ENCODE data around the gene MAPKAPK3. TPM values are rescaled to one million over a fixed set of nuclear protein-coding genes. Genes with fewer than 3 reads are reported as not detected.

The MAPKAPK3 gene
- 10 to 100 TPM; 23.6 to 29.3 TPM for total RNA-seq

DNA sequence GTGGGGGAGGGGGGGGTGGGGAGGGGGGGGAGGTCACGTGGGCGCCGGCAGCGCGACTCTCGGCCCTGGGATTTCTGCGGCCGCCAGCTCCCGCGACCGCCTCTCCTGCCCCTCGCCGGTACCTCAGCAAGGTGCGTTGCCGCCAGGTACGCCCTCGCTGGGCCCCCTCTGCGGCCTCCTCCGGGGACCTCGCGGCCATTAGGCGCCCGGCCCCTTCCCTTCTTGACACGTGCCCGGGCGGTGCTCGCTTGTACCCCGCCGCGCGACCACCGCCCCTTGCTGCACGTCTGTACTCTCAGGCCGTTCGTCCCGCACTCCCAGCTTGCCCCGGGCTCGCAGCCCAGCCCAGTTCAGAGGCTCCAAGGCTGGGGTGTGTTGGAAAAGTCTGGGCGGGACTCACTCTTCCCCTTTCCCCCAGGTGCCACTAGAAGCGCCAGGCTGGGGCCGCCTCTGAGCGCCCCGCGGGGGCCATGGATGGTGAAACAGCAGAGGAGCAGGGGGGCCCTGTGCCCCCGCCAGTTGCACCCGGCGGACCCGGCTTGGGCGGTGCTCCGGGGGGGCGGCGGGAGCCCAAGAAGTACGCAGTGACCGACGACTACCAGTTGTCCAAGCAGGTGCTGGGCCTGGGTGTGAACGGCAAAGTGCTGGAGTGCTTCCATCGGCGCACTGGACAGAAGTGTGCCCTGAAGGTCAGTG is at the start of gene MAPKAPK3:
TSS of gene MAPKAPK3 (plus strand) at position 56 of the 696 bp plus-strand sequence. CDS start at position 471, 415 bp downstream.
- H3K27me3 ChIP-seq: no peaks in the 10 kb centered on the region
- TF ChIP-seq, protein P1, sequence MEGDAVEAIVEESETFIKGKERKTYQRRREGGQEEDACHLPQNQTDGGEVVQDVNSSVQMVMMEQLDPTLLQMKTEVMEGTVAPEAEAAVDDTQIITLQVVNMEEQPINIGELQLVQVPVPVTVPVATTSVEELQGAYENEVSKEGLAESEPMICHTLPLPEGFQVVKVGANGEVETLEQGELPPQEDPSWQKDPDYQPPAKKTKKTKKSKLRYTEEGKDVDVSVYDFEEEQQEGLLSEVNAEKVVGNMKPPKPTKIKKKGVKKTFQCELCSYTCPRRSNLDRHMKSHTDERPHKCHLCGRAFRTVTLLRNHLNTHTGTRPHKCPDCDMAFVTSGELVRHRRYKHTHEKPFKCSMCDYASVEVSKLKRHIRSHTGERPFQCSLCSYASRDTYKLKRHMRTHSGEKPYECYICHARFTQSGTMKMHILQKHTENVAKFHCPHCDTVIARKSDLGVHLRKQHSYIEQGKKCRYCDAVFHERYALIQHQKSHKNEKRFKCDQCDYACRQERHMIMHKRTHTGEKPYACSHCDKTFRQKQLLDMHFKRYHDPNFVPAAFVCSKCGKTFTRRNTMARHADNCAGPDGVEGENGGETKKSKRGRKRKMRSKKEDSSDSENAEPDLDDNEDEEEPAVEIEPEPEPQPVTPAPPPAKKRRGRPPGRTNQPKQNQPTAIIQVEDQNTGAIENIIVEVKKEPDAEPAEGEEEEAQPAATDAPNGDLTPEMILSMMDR (IDR thresholded peaks at IDR 0.05): peak in 1 of 7 experiments; percentile 16
- peak; percentile 16 to 49 (median 45) for TF ChIP-seq POLR2A (IDR thresholded peaks at IDR 0.05)
- ATAC-seq (peak; percentile 11), DNase-seq (peak; percentile 52 to 59 (median 58))
- peaks cover 54% of the 10 kb centered on the region for H3K4me1 ChIP-seq
- 0% methylated on average over 2 to 53 of the region's 58 CpGs for WGBS, 2 donors
- intact Hi-C loops (cut with DNase I): no loop called here
- H3K4me3 ChIP-seq: peak within 1 kb of the TSS; percentile 66 to 90
- peak within 1 kb of the TSS; percentile 87 to 96 (median 94) for H3K27ac ChIP-seq
- no peaks in the 10 kb centered on the region for H3K9me3 ChIP-seq
- no peaks in the 10 kb centered on the region for H3K36me3 ChIP-seq (replicated peaks in 1 of 2; ENCODE audit: insufficient read depth in 1 of 2, low read depth in 2 of 2)

DNA sequence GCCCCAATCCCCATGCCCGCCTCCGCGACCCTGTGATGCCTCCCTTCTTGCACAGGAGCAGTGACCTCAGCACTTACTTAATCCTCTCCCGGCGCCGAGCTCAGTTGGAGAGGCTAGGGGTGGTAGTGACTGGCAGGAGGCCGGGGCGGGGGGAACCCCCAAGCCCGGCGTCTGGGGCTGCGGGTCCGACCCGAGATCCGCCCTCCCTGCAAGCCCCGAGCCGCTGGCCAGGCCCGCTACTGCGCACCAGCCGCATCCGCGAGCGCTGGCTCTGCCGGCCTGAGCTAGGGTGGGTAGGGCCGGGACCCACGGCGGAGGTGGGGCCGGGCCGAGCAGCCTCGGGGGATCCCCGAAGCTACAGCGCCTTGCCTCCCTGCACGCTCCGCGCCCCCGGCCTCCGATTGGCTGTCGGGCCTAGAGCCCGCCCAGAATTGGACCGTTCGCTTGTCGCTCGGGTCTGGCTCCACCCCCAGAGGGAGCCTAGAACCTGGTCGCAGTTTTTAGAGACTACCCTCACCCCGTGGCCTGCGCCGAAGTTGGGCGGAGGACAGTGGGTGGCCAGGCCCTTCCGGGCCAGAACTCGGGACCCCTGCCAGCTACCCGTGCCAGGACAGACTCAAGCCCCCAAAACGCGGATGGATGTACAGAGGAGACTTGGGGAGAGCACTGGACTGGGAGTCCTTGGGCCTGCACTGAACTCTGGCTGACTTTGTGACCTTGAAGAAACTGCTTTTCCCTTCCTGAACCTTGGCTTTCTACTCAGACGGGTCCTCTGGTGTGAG is 49.4 kb upstream of the MAPKAPK3 start, which contains the start of gene C3orf18:
TSS of gene C3orf18 (minus strand) at position 362 of the 782 bp plus-strand sequence. CDS start 2,048 bp downstream, outside the sequence.
- TF ChIP-seq POLR2A (IDR thresholded peaks at IDR 0.05): peak in 2 of 3 donors; percentile 28 to 39
- TF ChIP-seq, protein P1 (IDR thresholded peaks at IDR 0.05): no peak
- DNase-seq (peak; percentile 88 to 92 (median 90)), ATAC-seq (peak; percentile 68)
- WGBS, 2 donors: 2 to 3% methylated on average over 7 to 50 of the region's 53 CpGs
- Histone ChIP-seq H3K9me3 (no peaks in the 10 kb centered on the region), H3K4me1 (peaks cover 37% of the 10 kb centered on the region), H3K27me3 (no peaks in the 10 kb centered on the region), H3K27ac (peak within 1 kb of the TSS in 3 of 4 donors; percentile 69 to 86 (median 85)), H3K4me3 (peak within 1 kb of the TSS; percentile 23 to 26), H3K36me3 (replicated peaks in 1 of 2; ENCODE audit: insufficient read depth in 1 of 2, low read depth in 2 of 2) (no peaks in the 10 kb centered on the region)
- intact Hi-C loops (cut with DNase I): no loop called here

- DNase-seq: peak; percentile 98 to 99 (median 99)
- WGBS, 2 donors: 0% methylated on average over 5 to 55 of the region's 55 CpGs
Measured at GRCh38 chr3:50568947-50569749, 47.8 kb upstream of the MAPKAPK3 start, which contains the start of gene HEMK1. Gene HEMK1, plus strand, starts transcription at chr3:50569522. Its CDS starts 1,583 bp downstream, at chr3:50571105.

More at GRCh38 chr3:50568947-50569749, 47.8 kb upstream of the MAPKAPK3 start, which contains the start of gene HEMK1:
- TF ChIP-seq, protein P1 (IDR thresholded peaks at IDR 0.05): peak in 1 of 7 experiments; percentile 14
- peak in 2 of 3 donors; percentile 81 to 84 for TF ChIP-seq POLR2A (IDR thresholded peaks at IDR 0.05)
- ATAC-seq: peak; percentile 88
- H3K27me3 ChIP-seq: no peaks in the 10 kb centered on the region
- H3K9me3 ChIP-seq: no peaks in the 10 kb centered on the region
- peak within 1 kb of the TSS; percentile 56 to 70 for H3K4me3 ChIP-seq
- intact Hi-C loops (cut with DNase I): no loop called here
- H3K4me1 ChIP-seq: peaks cover 39% of the 10 kb centered on the region
- peak within 1 kb of the TSS; percentile 53 to 86 (median 77) for H3K27ac ChIP-seq
- H3K36me3 ChIP-seq (replicated peaks in 1 of 2; ENCODE audit: insufficient read depth in 1 of 2, low read depth in 2 of 2): no peaks in the 10 kb centered on the region

Data from body of pancreas (tissue), 4 donors.